Measurements from ENCODE around the gene PNMA6E. TPM values are rescaled to one million over a fixed set of nuclear protein-coding genes. Genes with fewer than 3 reads are reported as not detected.

The PNMA6E gene
- total and polyA plus RNA-seq, 2 of the 13 experiments (the other 11 are each of a cell fraction or from before 2014, with no cell fraction given), result not detected

- no peak for TF ChIP-seq FOXP4 (CRISPR knock-in tag; IDR thresholded peaks at IDR 0.05)
Observed at GRCh38 chrX:153351981-153352380, 49.2 kb downstream of the PNMA6E start (continued).

DNA sequence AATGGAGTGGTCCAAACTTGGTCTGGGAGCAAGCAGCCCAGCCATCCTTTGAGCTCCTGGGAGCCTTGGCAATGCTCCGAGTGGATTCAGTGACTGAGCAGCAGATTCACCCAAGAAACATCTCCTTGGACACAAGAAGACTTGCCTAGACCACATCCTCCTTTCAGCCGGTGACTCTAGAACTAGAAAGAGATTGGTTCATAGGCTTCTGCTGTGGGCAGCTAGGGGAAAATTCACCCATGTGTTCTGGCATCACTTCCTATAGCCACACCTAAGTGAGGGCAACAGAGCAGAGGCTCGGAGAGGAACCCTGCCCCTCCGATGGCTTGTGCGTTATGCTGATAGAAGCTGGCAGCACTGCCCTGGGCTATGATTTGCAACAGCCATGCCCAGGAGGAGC is 51.2 kb downstream of the PNMA6E start:
- Histone ChIP-seq H3K79me2 (ENCODE audit: insufficient read depth, low read length) (no peaks in the 10 kb centered on the region), H3K9ac (ENCODE audit: insufficient read depth, low read depth, low read length) (no peak overlapping the region), H3K4me2 (ENCODE audit: low read depth, low read length) (no peak overlapping the region), H4K20me1 (ENCODE audit: insufficient read depth, low read length) (no peaks in the 10 kb centered on the region), H3K27me3 (ENCODE audit: control insufficient read depth in 1 of 2, insufficient read depth in 2 of 2, low read length in 2 of 2) (no peaks in the 10 kb centered on the region), H3K9me3 (ENCODE audit: low read length) (no peaks in the 10 kb centered on the region), H3K4me1 (ENCODE audit: insufficient read depth, low read length) (no peaks in the 10 kb centered on the region; the same call in 1 of the 2 replicates), H3K36me3 (replicated peaks in 1 of 2; ENCODE audit: control insufficient read depth in 1 of 2, insufficient read depth in 2 of 2, low read length in 2 of 2) (peaks cover 3 to 20% of the 10 kb centered on the region in 2 experiments; a peak in 4 of 5 replicates), H3K27ac (ENCODE audit: extremely low read length, insufficient read depth, low read length) (no peak overlapping the region), H3K4me3 (replicated peaks in 1 of 3; ENCODE audit: insufficient read depth in 1 of 3, low read depth in 2 of 3, low read length in 3 of 3) (no peak overlapping the region), H2AFZ (ENCODE audit: low read length) (no peak overlapping the region)
- in situ Hi-C loops (cut with HindIII; ENCODE audit: extremely low pct_ligation_motif_present, low pct_unique_long_range_greater_than_20kb), result no loop called here
- no TSS peak for BruUV-seq (replicated peaks)
- POLR2A ChIA-PET, result no interaction called here
- no CpG with 5 or more reads among the region's 5 CpGs for WGBS (ENCODE audit: low lambda C conversion rate)
- CTCF ChIA-PET (ENCODE audit: low intra/inter-chr PET ratio, low total read pairs), result no interaction called here
- DNase-seq (ENCODE audit: low spot score) (no peak), FAIRE-seq (no peak), ATAC-seq (no peak)
- intact Hi-C loops (cut with micrococcal nuclease; ENCODE audit: unreplicated experiment), result no loop called here
- TF ChIP-seq, protein P1, sequence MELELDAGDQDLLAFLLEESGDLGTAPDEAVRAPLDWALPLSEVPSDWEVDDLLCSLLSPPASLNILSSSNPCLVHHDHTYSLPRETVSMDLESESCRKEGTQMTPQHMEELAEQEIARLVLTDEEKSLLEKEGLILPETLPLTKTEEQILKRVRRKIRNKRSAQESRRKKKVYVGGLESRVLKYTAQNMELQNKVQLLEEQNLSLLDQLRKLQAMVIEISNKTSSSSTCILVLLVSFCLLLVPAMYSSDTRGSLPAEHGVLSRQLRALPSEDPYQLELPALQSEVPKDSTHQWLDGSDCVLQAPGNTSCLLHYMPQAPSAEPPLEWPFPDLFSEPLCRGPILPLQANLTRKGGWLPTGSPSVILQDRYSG (CRISPR knock-in tag; IDR thresholded peaks at IDR 0.05), result no peak
- TF ChIP-seq ZNF761 (CRISPR knock-in tag; conservative IDR thresholded peaks at IDR 0.05) (no peak), ZFP37 (CRISPR knock-in tag; IDR thresholded peaks at IDR 0.05; ENCODE audit: borderline replicate concordance) (no peak), ZFX (CRISPR knock-in tag; IDR thresholded peaks at IDR 0.05; ENCODE audit: low read depth) (no peak), TBP (CRISPR knock-in tag; IDR thresholded peaks at IDR 0.05) (no peak), ZSCAN29 (CRISPR knock-in tag; conservative IDR thresholded peaks at IDR 0.05) (no peak), ZNF879 (CRISPR knock-in tag; IDR thresholded peaks at IDR 0.05) (no peak), JUND (CRISPR knock-in tag; IDR thresholded peaks at IDR 0.05) (no peak), ZNF292 (CRISPR knock-in tag; IDR thresholded peaks at IDR 0.05; ENCODE audit: borderline replicate concordance, low read depth) (no peak), MXD4 (CRISPR knock-in tag; IDR thresholded peaks at IDR 0.05) (no peak)
- TF ChIP-seq, protein P2, sequence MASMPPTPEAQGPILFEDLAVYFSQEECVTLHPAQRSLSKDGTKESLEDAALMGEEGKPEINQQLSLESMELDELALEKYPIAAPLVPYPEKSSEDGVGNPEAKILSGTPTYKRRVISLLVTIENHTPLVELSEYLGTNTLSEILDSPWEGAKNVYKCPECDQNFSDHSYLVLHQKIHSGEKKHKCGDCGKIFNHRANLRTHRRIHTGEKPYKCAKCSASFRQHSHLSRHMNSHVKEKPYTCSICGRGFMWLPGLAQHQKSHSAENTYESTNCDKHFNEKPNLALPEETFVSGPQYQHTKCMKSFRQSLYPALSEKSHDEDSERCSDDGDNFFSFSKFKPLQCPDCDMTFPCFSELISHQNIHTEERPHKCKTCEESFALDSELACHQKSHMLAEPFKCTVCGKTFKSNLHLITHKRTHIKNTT (CRISPR knock-in tag; IDR thresholded peaks at IDR 0.05), result no peak
- TF ChIP-seq, protein P3, sequence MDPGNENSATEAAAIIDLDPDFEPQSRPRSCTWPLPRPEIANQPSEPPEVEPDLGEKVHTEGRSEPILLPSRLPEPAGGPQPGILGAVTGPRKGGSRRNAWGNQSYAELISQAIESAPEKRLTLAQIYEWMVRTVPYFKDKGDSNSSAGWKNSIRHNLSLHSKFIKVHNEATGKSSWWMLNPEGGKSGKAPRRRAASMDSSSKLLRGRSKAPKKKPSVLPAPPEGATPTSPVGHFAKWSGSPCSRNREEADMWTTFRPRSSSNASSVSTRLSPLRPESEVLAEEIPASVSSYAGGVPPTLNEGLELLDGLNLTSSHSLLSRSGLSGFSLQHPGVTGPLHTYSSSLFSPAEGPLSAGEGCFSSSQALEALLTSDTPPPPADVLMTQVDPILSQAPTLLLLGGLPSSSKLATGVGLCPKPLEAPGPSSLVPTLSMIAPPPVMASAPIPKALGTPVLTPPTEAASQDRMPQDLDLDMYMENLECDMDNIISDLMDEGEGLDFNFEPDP (CRISPR knock-in tag; conservative IDR thresholded peaks at IDR 0.05), result no peak
- TF ChIP-seq, protein P4, sequence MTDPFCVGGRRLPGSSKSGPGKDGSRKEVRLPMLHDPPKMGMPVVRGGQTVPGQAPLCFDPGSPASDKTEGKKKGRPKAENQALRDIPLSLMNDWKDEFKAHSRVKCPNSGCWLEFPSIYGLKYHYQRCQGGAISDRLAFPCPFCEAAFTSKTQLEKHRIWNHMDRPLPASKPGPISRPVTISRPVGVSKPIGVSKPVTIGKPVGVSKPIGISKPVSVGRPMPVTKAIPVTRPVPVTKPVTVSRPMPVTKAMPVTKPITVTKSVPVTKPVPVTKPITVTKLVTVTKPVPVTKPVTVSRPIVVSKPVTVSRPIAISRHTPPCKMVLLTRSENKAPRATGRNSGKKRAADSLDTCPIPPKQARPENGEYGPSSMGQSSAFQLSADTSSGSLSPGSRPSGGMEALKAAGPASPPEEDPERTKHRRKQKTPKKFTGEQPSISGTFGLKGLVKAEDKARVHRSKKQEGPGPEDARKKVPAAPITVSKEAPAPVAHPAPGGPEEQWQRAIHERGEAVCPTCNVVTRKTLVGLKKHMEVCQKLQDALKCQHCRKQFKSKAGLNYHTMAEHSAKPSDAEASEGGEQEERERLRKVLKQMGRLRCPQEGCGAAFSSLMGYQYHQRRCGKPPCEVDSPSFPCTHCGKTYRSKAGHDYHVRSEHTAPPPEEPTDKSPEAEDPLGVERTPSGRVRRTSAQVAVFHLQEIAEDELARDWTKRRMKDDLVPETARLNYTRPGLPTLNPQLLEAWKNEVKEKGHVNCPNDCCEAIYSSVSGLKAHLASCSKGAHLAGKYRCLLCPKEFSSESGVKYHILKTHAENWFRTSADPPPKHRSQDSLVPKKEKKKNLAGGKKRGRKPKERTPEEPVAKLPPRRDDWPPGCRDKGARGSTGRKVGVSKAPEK (CRISPR knock-in tag; IDR thresholded peaks at IDR 0.05; ENCODE audit: borderline replicate concordance), result no peak

All from HepG2 (cell line).